AG04449 (cell line): ENCODE measurements around the gene UTF1.

ENCODE experiments used
- CTCF ChIA-PET: fragments of 350-600 bp; formaldehyde crosslinking; extraction: SDS; loops from one replicate; lab custom pipeline; 2021; ENCODE audit warnings: antibody characterized with exemption; lab: Yijun Ruan, JAX
- POLR2A ChIA-PET: fragments of 400-600, 350-600 bp; formaldehyde crosslinking; extraction: SDS; loops from one replicate; lab custom pipeline; 2020; ENCODE audit warnings: antibody characterized with exemption, inconsistent platforms; lab: Yijun Ruan, JAX
- DNase-seq: peaks from one replicate; pipeline ENCODE4 v3.0.0-alpha.2; 2010; ENCODE audit warnings: low read depth, low spot score
- H3K4me3 ChIP-seq: 2 replicates; pipeline ENCODE4 v1.5.1; 2011; ENCODE audit warnings: low read depth, mild to moderate bottlenecking, control low read depth, low read length
- TF ChIP-seq, protein P1 (sequence below): IDR thresholded peaks from one replicate; pipeline ENCODE4 v1.5.1; 2011; ENCODE audit warnings: mild to moderate bottlenecking, moderate library complexity, low read length, control low read depth, inconsistent platforms; ENCODE audit not compliant: insufficient read depth; ENCODE audit errors: missing control alignments

The UTF1 gene

DNA sequence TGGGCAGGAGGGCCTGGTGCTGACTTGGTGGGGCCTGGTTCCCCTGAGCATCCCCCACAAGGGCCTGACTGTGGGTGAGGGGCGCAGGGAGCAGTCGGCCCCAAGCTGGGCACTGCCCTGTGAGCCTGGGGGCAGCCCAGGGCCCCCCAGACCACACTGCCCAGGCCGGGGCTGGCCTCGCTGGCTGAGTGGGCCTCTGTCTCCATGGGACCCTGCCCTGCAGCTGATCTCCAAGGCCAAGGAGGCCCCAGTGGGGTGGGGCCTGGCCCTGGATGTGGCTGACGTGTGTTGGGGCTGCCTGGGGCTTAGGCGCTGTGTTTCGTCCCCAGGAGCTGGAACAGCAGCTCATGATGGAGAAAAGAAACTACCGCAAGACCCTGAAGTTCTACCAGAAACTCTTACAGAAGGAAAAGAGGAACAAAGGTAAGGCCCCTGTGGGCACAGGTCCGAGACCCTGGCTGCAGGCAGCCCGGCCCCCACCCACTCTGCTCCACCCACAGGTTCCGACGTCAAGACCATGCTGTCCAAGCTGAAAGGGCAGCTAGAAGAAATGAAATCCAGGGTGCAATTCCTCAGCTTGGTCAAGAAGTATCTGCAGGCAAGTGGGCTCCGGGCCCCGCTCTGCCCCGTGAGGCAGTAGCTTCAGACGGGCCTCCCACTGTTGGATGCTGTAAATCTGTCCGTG lies 23.5 kb upstream of the UTF1 start:
- no peak for DNase-seq
- ChIA-PET CTCF (no interaction called here), POLR2A (no interaction called here)
- TF ChIP-seq, protein P1, sequence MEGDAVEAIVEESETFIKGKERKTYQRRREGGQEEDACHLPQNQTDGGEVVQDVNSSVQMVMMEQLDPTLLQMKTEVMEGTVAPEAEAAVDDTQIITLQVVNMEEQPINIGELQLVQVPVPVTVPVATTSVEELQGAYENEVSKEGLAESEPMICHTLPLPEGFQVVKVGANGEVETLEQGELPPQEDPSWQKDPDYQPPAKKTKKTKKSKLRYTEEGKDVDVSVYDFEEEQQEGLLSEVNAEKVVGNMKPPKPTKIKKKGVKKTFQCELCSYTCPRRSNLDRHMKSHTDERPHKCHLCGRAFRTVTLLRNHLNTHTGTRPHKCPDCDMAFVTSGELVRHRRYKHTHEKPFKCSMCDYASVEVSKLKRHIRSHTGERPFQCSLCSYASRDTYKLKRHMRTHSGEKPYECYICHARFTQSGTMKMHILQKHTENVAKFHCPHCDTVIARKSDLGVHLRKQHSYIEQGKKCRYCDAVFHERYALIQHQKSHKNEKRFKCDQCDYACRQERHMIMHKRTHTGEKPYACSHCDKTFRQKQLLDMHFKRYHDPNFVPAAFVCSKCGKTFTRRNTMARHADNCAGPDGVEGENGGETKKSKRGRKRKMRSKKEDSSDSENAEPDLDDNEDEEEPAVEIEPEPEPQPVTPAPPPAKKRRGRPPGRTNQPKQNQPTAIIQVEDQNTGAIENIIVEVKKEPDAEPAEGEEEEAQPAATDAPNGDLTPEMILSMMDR = no peak
- H3K4me3 ChIP-seq = no peak overlapping the region

DNA sequence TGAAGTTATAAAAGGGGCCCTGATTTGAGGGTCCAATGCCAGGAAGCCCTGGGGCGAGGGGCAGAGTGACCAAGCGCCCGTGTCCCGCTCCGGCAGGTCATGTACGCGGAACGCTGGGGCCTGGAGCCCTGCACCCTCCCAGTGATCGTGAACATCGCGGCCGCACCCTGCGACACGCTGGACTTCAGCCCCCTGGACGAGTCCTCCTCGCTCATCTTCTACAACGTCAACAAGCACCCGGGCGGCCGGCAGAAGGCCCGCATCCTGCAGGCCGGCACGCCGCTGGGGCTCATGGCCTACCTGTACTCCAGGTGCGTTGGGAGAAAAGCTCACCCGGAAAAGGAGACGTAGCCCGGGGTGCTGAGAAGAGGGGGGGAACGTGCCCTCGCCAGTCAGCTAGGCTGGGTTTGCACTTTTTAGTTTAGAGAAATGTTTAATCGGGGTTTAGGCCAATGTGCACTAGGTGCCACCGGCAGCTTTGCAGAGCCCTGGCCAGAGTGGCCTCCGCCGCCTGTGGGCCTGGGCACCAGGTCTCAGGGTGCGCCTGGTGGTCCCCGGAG lies 22.9 kb upstream of the UTF1 start:
- ChIA-PET CTCF (no interaction called here), POLR2A (no interaction called here)
- no peak for DNase-seq
- TF ChIP-seq, protein P1 = no peak
- H3K4me3 ChIP-seq = no peak overlapping the region

DNA sequence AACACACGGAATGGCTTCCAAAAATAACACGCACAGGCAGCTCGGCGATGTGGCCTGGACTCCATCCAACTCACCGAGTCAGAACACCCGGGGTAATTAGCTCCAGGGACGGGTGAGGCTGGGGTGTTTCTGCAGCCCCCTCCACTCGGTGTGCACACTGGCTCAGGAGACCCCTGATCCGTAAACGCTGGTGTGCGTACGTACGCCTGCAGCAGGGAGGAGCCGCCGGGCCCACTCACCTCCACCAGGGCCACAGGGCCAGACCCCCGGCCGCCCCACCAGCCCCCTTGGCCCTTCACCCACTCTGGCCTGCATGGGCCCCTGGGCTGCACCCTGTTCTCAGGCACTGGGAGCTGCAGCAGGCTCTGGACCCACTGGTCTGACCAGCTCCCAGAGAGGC lies 22.4 kb upstream of the UTF1 start:
- TF ChIP-seq, protein P1 = no peak
- POLR2A ChIA-PET = no interaction called here
- CTCF ChIA-PET = no interaction called here
- no peak overlapping the region for H3K4me3 ChIP-seq
- DNase-seq = no peak

DNA sequence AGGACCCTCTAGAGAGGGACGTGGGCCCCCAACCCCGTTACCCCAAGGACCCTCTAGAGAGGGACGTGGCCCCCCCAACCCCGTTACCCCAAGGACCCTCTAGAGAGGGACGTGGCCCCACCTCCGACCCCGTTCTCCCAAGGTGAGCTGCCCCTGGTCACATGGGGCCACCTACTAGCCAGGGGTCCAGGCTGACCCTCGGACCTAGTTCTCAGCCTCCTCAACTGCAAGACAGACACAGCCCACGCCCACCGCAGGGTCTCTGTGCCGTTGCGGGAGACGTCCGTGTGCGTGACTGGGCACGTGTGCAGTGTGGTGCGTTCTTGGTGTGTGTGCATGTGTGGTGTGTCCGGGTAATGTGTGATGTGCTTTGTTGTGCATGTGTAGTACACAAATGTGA lies 21.6 kb upstream of the UTF1 start:
- ChIA-PET CTCF (no interaction called here), POLR2A (no interaction called here)
- DNase-seq = no peak
- TF ChIP-seq, protein P1 = no peak
- H3K4me3 ChIP-seq = no peak overlapping the region

DNA sequence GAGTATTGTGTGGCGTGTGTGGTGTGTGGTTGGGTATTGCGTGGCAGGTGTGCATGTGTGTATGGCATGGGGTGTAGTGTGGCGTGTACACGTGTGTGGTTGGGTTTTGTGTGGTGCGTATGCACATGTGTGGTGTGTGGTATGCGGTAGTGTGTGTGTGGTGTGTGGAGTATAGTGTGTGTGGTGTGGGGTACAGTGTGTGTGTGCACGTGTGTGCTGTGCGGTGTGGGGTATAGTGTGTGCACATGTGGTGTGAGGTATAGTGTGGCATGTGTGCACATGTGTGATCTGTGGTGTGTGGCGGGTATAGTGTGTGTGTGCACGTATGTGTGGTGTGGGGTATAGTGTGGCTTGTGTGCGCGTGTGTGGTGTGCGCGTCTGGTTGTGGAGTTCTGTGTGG lies 20.9 kb upstream of the UTF1 start:
- H3K4me3 ChIP-seq = no peak overlapping the region
- CTCF ChIA-PET = no interaction called here
- DNase-seq = no peak
- POLR2A ChIA-PET = no interaction called here
- TF ChIP-seq, protein P1 = no peak

DNA sequence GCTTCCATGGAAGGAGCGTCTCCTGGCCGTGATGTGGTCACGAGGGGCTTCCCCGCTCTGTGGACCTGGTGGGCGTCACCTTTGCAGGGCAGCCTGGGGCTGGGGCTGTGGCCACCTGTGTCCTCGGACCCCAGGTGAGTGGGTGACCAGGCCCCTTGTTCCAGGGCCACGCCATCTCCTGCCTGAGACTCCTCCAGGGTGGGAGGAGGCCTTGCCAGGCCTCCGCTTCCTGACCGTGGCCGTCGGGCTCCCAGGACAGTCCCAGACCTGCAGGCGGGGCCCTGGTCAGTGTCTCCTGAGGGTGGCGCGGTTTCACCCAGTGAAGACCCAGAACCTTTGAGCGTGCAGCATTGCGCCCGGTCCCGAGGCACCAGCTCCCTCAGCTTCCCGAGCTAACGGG lies 20.4 kb upstream of the UTF1 start:
- TF ChIP-seq, protein P1 = no peak
- DNase-seq = no peak
- CTCF ChIA-PET = interaction anchor here (0.9 kb wide), 1 partner anchor 92 kb away, joined by 3 read pairs; no protein-coding TSS in a partner anchor
- POLR2A ChIA-PET = no interaction called here
- H3K4me3 ChIP-seq = no peak overlapping the region
